PFSK-1 (cell line): Measurements from ENCODE around the gene C2orf72.

ENCODE experiments used
- FOXP2 ChIP-seq: optimal IDR thresholded peaks from 2 replicates; pipeline ENCODE3; 2011; ENCODE audit warnings: borderline replicate concordance, control low read depth, inconsistent platforms; ENCODE audit not compliant: insufficient read depth; ENCODE audit errors: extremely low read length, extremely low read depth
- POLR2AphosphoS5 ChIP-seq: IDR thresholded peaks from 2 replicates; pipeline ENCODE4 v1.6.1; 2012; ENCODE audit warnings: low read depth, mild to moderate bottlenecking, control low read depth, low read length, moderate library complexity
- REST ChIP-seq, 2 experiments: IDR thresholded peaks; 2 replicates each; pipeline versions ENCODE4 v1.6.1 to v1.8.0; 2011 to 2012; ENCODE audit warnings: low read depth in 2 of 2, low read length in 2 of 2, control low read depth in 1 of 2, inconsistent platforms in 1 of 2, mild to moderate bottlenecking in 1 of 2, moderate library complexity in 1 of 2; ENCODE audit not compliant: insufficient read depth in 1 of 2
- SIN3A ChIP-seq: IDR thresholded peaks from 2 replicates; pipeline ENCODE4 v1.6.1; 2012; ENCODE audit warnings: mild to moderate bottlenecking, low read length, moderate library complexity, borderline replicate concordance; ENCODE audit not compliant: insufficient read depth
- TAF1 ChIP-seq: IDR thresholded peaks from 2 replicates; pipeline ENCODE4 v1.6.1; 2012; ENCODE audit warnings: low read length, control low read depth, borderline replicate concordance; ENCODE audit not compliant: insufficient read depth

Gene C2orf72

GRCh38 chr2:230995821-230996220, 41.5 kb upstream of the C2orf72 start, which contains the start of gene SPATA3:
SPATA3 (plus strand) TSS chr2:230996121; CDS start chr2:230996234, 113 bp downstream.
- TF ChIP-seq TAF1 (no peak), SIN3A (no peak), POLR2AphosphoS5 (no peak), REST (IDR thresholded peaks at IDR 0.05; ENCODE audit: insufficient read depth in 1 of 2, low read depth in 2 of 2, low read length in 2 of 2) (no peak), FOXP2 (no peak)

GRCh38 chr2:230996661-230997060, 40.7 kb upstream of the C2orf72 start:
- TF ChIP-seq SIN3A = no peak
- no peak for TF ChIP-seq FOXP2
- no peak for TF ChIP-seq POLR2AphosphoS5
- TF ChIP-seq TAF1 = no peak
- no peak for TF ChIP-seq REST (IDR thresholded peaks at IDR 0.05; ENCODE audit: insufficient read depth in 1 of 2, low read depth in 2 of 2, low read length in 2 of 2)

- no peak for TF ChIP-seq SIN3A
- no peak for TF ChIP-seq TAF1
- TF ChIP-seq POLR2AphosphoS5 = no peak
- TF ChIP-seq REST (IDR thresholded peaks at IDR 0.05; ENCODE audit: insufficient read depth in 1 of 2, low read depth in 2 of 2, low read length in 2 of 2) = no peak
- no peak for TF ChIP-seq FOXP2
These were observed 38.4 kb upstream of the C2orf72 start for GRCh38 chr2:230998882-230999281.

- TF ChIP-seq POLR2AphosphoS5 (no peak), TAF1 (no peak)
These were observed 37.8 kb upstream of the C2orf72 start for GRCh38 chr2:230999477-230999876.

- TF ChIP-seq TAF1 (no peak), FOXP2 (no peak), POLR2AphosphoS5 (no peak), SIN3A (no peak), REST (IDR thresholded peaks at IDR 0.05; ENCODE audit: insufficient read depth in 1 of 2, low read depth in 2 of 2, low read length in 2 of 2) (no peak)
These were observed 37.0 kb upstream of the C2orf72 start for GRCh38 chr2:231000211-231000904.
